OCI-LY1 (cell line): ENCODE results near the gene AKR1C2.
"Not testable (repeated sequence)": the region's sequence is repeated elsewhere in the genome, so short reads cannot be mapped to it uniquely, and the experiment has no call there.

ENCODE experiments used
- H2AFZ ChIP-seq: fragments of 200-600 bp; sonication (generic), shearing (Covaris generic); 2 replicates; pipeline ENCODE4 v1.6.0; 2014; ENCODE audit warnings: antibody characterized with exemption, mild to moderate bottlenecking, low read length
- H3F3A ChIP-seq: fragments of 200-600 bp; sonication (generic), shearing (Covaris generic); 2 replicates; pipeline ENCODE4 v1.6.0; 2014; ENCODE audit warnings: mild to moderate bottlenecking, antibody characterized with exemption, low read length, moderate library complexity; ENCODE audit not compliant: insufficient read depth
- H3K27ac ChIP-seq: fragments of 200-600 bp; sonication (generic); 2 replicates; pipeline ENCODE4 v1.5.1; 2014; ENCODE audit warnings: low read length, mixed run types, mild to moderate bottlenecking, low read depth; ENCODE audit not compliant: poor library complexity, severe bottlenecking
- H3K27me3 ChIP-seq: fragments of 200-600 bp; sonication (generic); 2 replicates; pipeline ENCODE4 v1.6.0; 2014; ENCODE audit warnings: antibody characterized with exemption, mild to moderate bottlenecking, low read length, moderate library complexity; ENCODE audit not compliant: insufficient read depth
- H3K36me3 ChIP-seq: fragments of 200-600 bp; sonication (generic); 2 replicates; pipeline ENCODE4 v1.6.1; 2014; ENCODE audit warnings: mild to moderate bottlenecking, antibody characterized with exemption, low read length, moderate library complexity, mixed read lengths; ENCODE audit not compliant: insufficient read depth
- H3K4me1 ChIP-seq: fragments of 200-600 bp; sonication (generic); 2 replicates; pipeline ENCODE4 v1.5.1; 2014; ENCODE audit warnings: mild to moderate bottlenecking, low read length, moderate library complexity; ENCODE audit not compliant: insufficient read depth, severe bottlenecking
- H3K4me2 ChIP-seq: fragments of 200-600 bp; sonication (generic), shearing (Covaris generic); 2 replicates; pipeline ENCODE4 v1.6.1; 2014; ENCODE audit warnings: low read length
- H3K4me3 ChIP-seq: fragments of 200-600 bp; sonication (generic); 2 replicates; pipeline ENCODE4 v1.5.1; 2014; ENCODE audit warnings: low read length, low read depth, mild to moderate bottlenecking, mixed read lengths; ENCODE audit not compliant: poor library complexity, severe bottlenecking
- H3K79me2 ChIP-seq: fragments of 200-600 bp; shearing (Covaris generic); 2 replicates; pipeline ENCODE4 v1.6.1; 2016; ENCODE audit warnings: mixed run types, low read length, mixed read lengths; ENCODE audit not compliant: insufficient read depth
- H3K9ac ChIP-seq: fragments of 200-600 bp; sonication (generic), shearing (Covaris generic); 2 replicates; pipeline ENCODE4 v1.6.1; 2014; ENCODE audit warnings: mild to moderate bottlenecking, low read length, mixed read lengths
- H3K9me2 ChIP-seq: fragments of 200-600 bp; sonication (generic), shearing (Covaris generic); 2 replicates; pipeline ENCODE4 v1.6.1; 2014; ENCODE audit warnings: low read depth, mild to moderate bottlenecking, low read length, mixed read lengths
- H3K9me3 ChIP-seq: fragments of 200-600 bp; shearing (Covaris generic); 2 replicates; pipeline ENCODE4 v1.6.1; 2014; ENCODE audit warnings: low read length, mixed read lengths
- H4K20me1 ChIP-seq: fragments of 200-600 bp; sonication (generic), shearing (Covaris generic); 2 replicates; pipeline ENCODE4 v1.6.0; 2016; ENCODE audit warnings: mild to moderate bottlenecking, low read length; ENCODE audit not compliant: insufficient read depth
- EZH2 ChIP-seq: fragments of 200-600 bp; sonication (generic), shearing (Covaris generic); IDR thresholded peaks from 2 replicates; pipeline ENCODE4 v1.8.0; 2017; ENCODE audit warnings: borderline replicate concordance, mixed run types, mild to moderate bottlenecking, antibody characterized with exemption, low read length, moderate library complexity, mixed read lengths
- TF ChIP-seq, protein P1 (sequence below): fragments of 200-600 bp; sonication (generic), shearing (Covaris generic); IDR thresholded peaks from 2 replicates; pipeline ENCODE4 v1.5.1; 2017; ENCODE audit warnings: mild to moderate bottlenecking, antibody characterized with exemption, low read length, moderate library complexity, mixed read lengths

AKR1C2 gene

DNA sequence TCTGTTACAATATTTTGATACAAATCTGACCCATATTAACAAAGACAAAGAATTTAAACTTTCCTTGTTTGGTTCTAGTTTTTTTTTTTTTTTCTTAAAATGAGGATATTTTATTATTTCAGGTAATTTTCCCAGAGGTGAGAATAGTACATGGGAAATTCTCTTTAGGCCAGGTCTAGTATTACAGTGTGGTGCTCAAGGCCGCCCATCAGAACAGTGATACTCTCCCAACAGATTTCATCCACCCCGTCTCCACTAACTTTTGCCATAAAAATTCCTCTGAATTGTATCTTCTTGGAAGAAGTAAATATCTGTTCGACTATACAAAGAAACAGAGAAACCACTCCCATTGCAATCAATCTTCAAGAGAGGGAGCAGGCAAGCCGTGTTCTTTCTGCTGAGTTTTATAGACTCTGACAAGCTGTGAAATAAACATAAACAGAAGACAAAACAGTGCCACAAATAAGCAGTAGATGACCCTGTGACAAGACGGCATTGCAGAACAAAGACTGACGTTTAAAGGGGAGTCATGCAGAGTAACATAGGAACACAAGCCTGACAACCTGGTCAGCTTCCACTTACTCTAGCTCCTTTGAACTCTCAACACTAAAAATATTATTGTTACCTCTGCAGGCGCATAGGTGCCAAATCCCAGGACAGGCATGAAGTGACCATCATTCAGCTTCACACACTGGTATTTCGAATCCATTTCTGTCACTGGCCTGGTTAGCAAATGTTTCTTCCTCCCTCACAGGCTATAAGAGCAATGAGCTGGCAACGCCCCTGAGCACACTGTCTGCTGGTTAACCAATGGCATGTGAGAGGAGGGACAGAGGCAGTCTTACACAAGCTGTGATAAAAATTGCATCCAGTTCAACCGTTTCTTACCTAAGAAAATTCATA is at the start of gene AKR1C2:
TSS of gene AKR1C2 (minus strand) at position 731 of the 903 bp plus-strand sequence. CDS start at position 709, 22 bp downstream.
- not testable (repeated sequence) for H2AFZ ChIP-seq, H3K9me3 ChIP-seq, H3K27me3 ChIP-seq, H3K27ac ChIP-seq, H3K9me2 ChIP-seq, H3K4me3 ChIP-seq, H3K4me2 ChIP-seq, H3K9ac ChIP-seq, H3K36me3 ChIP-seq, H3K4me1 ChIP-seq, H3K79me2 ChIP-seq, H3F3A ChIP-seq, H4K20me1 ChIP-seq

DNA sequence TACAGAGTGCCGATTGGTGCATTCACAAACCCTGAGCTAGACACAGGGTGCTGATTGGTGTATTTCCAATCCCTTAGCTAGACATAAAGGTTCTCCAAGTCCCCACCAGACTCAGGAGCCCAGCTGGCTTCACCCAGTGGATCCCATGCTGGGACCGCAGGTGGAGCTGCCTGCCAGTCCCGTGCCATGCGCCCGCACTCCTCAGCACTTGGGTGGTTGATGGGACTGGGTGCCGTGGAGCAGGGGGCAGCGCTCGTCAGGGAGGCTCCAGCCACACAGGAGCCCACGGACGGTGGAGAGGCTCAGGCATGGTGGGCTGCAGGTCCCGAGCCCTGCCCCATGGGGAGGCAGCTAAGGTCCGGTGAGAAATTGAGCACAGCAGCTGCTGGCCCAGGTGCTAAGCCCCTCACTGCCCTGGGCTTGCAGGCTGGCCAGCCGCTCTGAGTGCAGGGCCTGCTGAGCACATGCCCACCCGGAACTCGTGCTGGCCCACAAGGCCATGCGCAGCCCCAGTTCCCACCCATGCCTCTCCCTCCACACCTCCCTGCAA is 49.4 kb upstream of the AKR1C2 start:
- H2AFZ ChIP-seq, H3K4me2 ChIP-seq: not testable (repeated sequence)

DNA sequence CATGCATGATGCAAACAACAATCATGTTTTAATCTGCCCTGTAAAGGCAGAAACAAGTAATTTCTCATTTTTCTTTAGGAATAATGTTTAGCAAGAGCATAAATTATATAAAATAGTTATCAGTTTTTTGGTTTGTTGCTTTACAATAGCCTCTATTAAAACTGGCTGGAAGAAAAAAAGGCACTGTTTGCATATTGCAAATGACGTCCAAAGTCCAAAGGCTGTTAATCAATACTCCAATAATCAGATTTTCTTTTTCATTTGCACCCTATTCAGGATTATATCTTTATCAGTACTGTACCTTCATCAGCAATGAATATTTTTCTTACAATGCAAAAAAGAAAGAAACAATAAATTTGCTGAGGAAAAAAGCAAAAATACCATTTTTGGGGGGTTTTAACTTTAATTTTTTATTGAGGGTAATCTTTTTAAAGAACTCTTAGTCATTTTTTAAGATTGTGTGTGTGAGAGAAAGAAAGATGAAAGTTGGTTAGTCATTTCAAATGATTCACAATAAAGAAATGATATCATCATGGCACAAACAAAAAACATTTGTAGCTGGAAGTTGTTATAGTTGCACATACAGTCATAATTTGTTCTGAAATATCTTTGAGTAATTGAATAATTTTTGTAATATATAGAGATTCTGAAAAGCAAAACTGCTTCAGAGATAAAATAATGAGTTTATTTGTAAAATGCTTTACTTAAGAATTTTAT is 44.4 kb upstream of the AKR1C2 start:
- no peaks in the 10 kb centered on the region for H3K79me2 ChIP-seq
- TF ChIP-seq, protein P1, sequence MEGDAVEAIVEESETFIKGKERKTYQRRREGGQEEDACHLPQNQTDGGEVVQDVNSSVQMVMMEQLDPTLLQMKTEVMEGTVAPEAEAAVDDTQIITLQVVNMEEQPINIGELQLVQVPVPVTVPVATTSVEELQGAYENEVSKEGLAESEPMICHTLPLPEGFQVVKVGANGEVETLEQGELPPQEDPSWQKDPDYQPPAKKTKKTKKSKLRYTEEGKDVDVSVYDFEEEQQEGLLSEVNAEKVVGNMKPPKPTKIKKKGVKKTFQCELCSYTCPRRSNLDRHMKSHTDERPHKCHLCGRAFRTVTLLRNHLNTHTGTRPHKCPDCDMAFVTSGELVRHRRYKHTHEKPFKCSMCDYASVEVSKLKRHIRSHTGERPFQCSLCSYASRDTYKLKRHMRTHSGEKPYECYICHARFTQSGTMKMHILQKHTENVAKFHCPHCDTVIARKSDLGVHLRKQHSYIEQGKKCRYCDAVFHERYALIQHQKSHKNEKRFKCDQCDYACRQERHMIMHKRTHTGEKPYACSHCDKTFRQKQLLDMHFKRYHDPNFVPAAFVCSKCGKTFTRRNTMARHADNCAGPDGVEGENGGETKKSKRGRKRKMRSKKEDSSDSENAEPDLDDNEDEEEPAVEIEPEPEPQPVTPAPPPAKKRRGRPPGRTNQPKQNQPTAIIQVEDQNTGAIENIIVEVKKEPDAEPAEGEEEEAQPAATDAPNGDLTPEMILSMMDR: no peak
- no peak for TF ChIP-seq EZH2
- H3K4me1 ChIP-seq: no peaks in the 10 kb centered on the region
- no peaks in the 10 kb centered on the region for H3K9me3 ChIP-seq
- H4K20me1 ChIP-seq: no peaks in the 10 kb centered on the region
- H3K27me3 ChIP-seq: no peaks in the 10 kb centered on the region
- H3K9ac ChIP-seq: no peak overlapping the region
- H3F3A ChIP-seq: no peaks in the 10 kb centered on the region
- no peak overlapping the region for H3K27ac ChIP-seq
- no peaks in the 10 kb centered on the region for H3K9me2 ChIP-seq
- no peak overlapping the region for H2AFZ ChIP-seq
- H3K4me2 ChIP-seq: no peak overlapping the region
- H3K36me3 ChIP-seq: no peaks in the 10 kb centered on the region
- no peak overlapping the region for H3K4me3 ChIP-seq

More for the DNA sequence above, 49.4 kb upstream of the AKR1C2 start:
- H3F3A ChIP-seq, H3K27ac ChIP-seq, H3K79me2 ChIP-seq, H3K4me3 ChIP-seq, H3K36me3 ChIP-seq, H3K27me3 ChIP-seq, H4K20me1 ChIP-seq, H3K4me1 ChIP-seq, H3K9me2 ChIP-seq, H3K9ac ChIP-seq, H3K9me3 ChIP-seq: not testable (repeated sequence)

DNA sequence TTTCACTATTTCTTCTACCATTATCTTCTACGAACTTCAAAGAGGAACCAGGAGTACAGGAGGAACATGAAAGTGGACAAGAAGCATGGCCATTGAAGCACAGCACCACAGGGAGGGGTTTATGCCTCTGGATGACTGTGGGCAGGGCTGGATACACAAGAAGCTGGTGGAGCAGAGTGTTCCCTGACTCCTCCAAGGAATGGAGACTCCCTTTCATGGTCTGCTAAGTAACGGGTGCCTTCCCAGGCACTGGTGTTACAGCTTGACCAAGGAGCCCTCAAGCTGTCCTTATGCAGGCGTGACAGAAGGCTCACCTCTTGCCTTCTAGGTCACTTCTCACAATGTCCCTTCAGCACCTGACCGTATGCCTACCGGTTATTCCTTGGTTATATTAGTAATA is 43.4 kb upstream of the AKR1C2 start:
- H3K79me2 ChIP-seq, H3K9me3 ChIP-seq, H3K4me3 ChIP-seq, H4K20me1 ChIP-seq, H3K4me1 ChIP-seq, H3K9me2 ChIP-seq, H3F3A ChIP-seq, H3K9ac ChIP-seq, H3K4me2 ChIP-seq, H3K27ac ChIP-seq, H2AFZ ChIP-seq, H3K27me3 ChIP-seq, H3K36me3 ChIP-seq: not testable (repeated sequence)
